H1 (cell line): ENCODE data around the gene TLK1. TPM values are rescaled to one million over a fixed set of nuclear protein-coding genes. Genes with fewer than 3 reads are reported as not detected.

ENCODE experiments used
- CTCF ChIA-PET: fragments of 300-600 bp; sonication (Branson Sonifier 250); formaldehyde crosslinking; loops from one replicate; lab custom pipeline; 2021; ENCODE audit not compliant: partially characterized antibody; lab: Charles Lee
- POLR2A ChIA-PET: fragments of 300-600 bp; sonication (Branson Sonifier 250); formaldehyde crosslinking; loops from one replicate; lab custom pipeline; 2021; ENCODE audit warnings: inconsistent platforms; ENCODE audit not compliant: partially characterized antibody; lab: Charles Lee
- DNase-seq, 2 experiments: peaks; one replicate each; pipeline versions ENCODE4 v3.0.0 to v3.0.0-alpha.2; 2010 to 2022; ENCODE audit warnings: low spot score in 2 of 2, low read depth in 1 of 2, mixed read lengths in 1 of 2
- FAIRE-seq: peaks from 2 replicates; lab custom pipeline; 2011; peaks lifted over from hg19 to GRCh38; lab: Jason Lieb, UNC
- H2AFZ ChIP-seq: 2 replicates; pipeline ENCODE4 v1.8.1; 2012; ENCODE audit warnings: low read length, inconsistent platforms
- H2AK5ac ChIP-seq: 2 replicates; pipeline ENCODE4 v1.6.1; 2013; ENCODE audit warnings: low read depth, low read length
- H2BK120ac ChIP-seq: replicated peaks from 2 replicates; pipeline ENCODE3; 2013; ENCODE audit warnings: low read depth, low read length, inconsistent platforms
- H2BK12ac ChIP-seq: 2 replicates; pipeline ENCODE4 v1.6.1; 2013; ENCODE audit warnings: low read depth, low read length
- H2BK15ac ChIP-seq: 2 replicates; pipeline ENCODE4 v1.6.1; 2013; ENCODE audit warnings: low read length
- H2BK20ac ChIP-seq: 2 replicates; pipeline ENCODE4 v1.6.1; 2013; ENCODE audit warnings: low read length
- H2BK5ac ChIP-seq: 2 replicates; pipeline ENCODE4 v1.6.1; 2013; ENCODE audit warnings: low read depth, low read length
- H3K14ac ChIP-seq: 2 replicates; pipeline ENCODE4 v1.6.1; 2013; ENCODE audit warnings: inconsistent platforms; ENCODE audit not compliant: insufficient read length
- H3K18ac ChIP-seq: 2 replicates; pipeline ENCODE4 v1.6.1; 2013; ENCODE audit warnings: low read length; ENCODE audit errors: extremely low read depth
- H3K23ac ChIP-seq: 2 replicates; pipeline ENCODE4 v1.6.1; 2013; ENCODE audit warnings: inconsistent platforms; ENCODE audit not compliant: insufficient read length
- H3K23me2 ChIP-seq: 2 replicates; pipeline ENCODE4 v1.6.1; 2013; ENCODE audit warnings: low read depth, low read length
- H3K27ac ChIP-seq: 2 replicates; pipeline ENCODE4 v1.6.1; 2011; ENCODE audit warnings: low read depth, low read length, inconsistent platforms
- H3K27me3 ChIP-seq, 4 experiments: replicated peaks in 1 of 4; 1 replicate in 1 of 4; 2 replicates in 3 of 4; pipeline versions ENCODE4 v1.6.1 to v1.8.1; 2011 to 2013; ENCODE audit warnings: low read length in 3 of 4, mild to moderate bottlenecking in 3 of 4, inconsistent platforms in 2 of 4, mixed read lengths in 2 of 4, moderate library complexity in 1 of 4; ENCODE audit not compliant: control insufficient read depth in 3 of 4, insufficient read depth in 3 of 4; ENCODE audit errors: extremely low read depth in 1 of 4
- H3K36me3 ChIP-seq, 4 experiments: 2 replicates each; pipeline versions ENCODE4 v1.6.1 to v1.8.1; 2011 to 2013; ENCODE audit warnings: mild to moderate bottlenecking in 4 of 4, low read length in 3 of 4, moderate library complexity in 2 of 4, control low read depth in 1 of 4, inconsistent platforms in 1 of 4; ENCODE audit not compliant: insufficient read depth in 4 of 4, control insufficient read depth in 2 of 4
- H3K4ac ChIP-seq: replicated peaks from 2 replicates; pipeline ENCODE3; 2013; ENCODE audit warnings: low read length, low read depth, mixed read lengths, inconsistent platforms; ENCODE audit not compliant: insufficient read length
- H3K4me1 ChIP-seq, 4 experiments: replicated peaks in 1 of 4; 1 replicate in 1 of 4; 2 replicates in 3 of 4; pipeline versions ENCODE4 v1.6.1 to v1.8.1; 2011 to 2013; ENCODE audit warnings: low read length in 3 of 4, inconsistent platforms in 2 of 4, mixed read lengths in 1 of 4; ENCODE audit not compliant: insufficient read depth in 4 of 4, control insufficient read depth in 3 of 4
- H3K4me2 ChIP-seq, 2 experiments: 2 replicates each; pipeline versions ENCODE4 v1.6.1 to v1.8.1; 2011 to 2013; ENCODE audit warnings: low read depth in 2 of 2, low read length in 2 of 2, control low read depth in 1 of 2, inconsistent platforms in 1 of 2, mild to moderate bottlenecking in 1 of 2; ENCODE audit not compliant: insufficient read depth in 1 of 2
- H3K4me3 ChIP-seq, 4 experiments: fragments of 200-600, 300-600 bp in 1 of 4; sonication (generic), shearing (Covaris generic), sonication (Bioruptor Twin) in 1 of 4; 2 replicates each; pipeline versions ENCODE4 v1.5.1 to v1.8.1; 2011 to 2016; ENCODE audit warnings: low read length in 4 of 4, low read depth in 3 of 4, control low read depth in 2 of 4, inconsistent platforms in 2 of 4, mild to moderate bottlenecking in 2 of 4, mixed read lengths in 1 of 4, moderate library complexity in 1 of 4; ENCODE audit not compliant: insufficient read depth in 2 of 4; ENCODE audit errors: extremely low read depth in 1 of 4
- H3K56ac ChIP-seq: replicated peaks from 2 replicates; pipeline ENCODE3; 2013; ENCODE audit warnings: low read depth, mild to moderate bottlenecking, mixed read lengths, low read length, inconsistent platforms; ENCODE audit not compliant: insufficient read length
- H3K79me1 ChIP-seq: 2 replicates; pipeline ENCODE4 v1.6.1; 2013; ENCODE audit warnings: low read depth, low read length, control low read depth
- H3K79me2 ChIP-seq, 2 experiments: 2 replicates each; pipeline versions ENCODE4 v1.6.1 to v1.8.1; 2012 to 2013; ENCODE audit warnings: low read length in 2 of 2, mild to moderate bottlenecking in 2 of 2, inconsistent platforms in 1 of 2; ENCODE audit not compliant: insufficient read depth in 2 of 2, control insufficient read depth in 1 of 2
- H3K9ac ChIP-seq, 4 experiments: replicated peaks in 1 of 4; 1 replicate in 1 of 4; 2 replicates in 3 of 4; pipeline versions ENCODE4 v1.6.1 to v1.8.1; 2011 to 2013; ENCODE audit warnings: low read depth in 3 of 4, low read length in 3 of 4, control low read depth in 2 of 4, mild to moderate bottlenecking in 2 of 4, moderate library complexity in 2 of 4, inconsistent platforms in 1 of 4; ENCODE audit errors: extremely low read depth in 1 of 4
- H3K9me3 ChIP-seq, 2 experiments: 2 replicates each; pipeline versions ENCODE4 v1.6.1 to v1.8.1; 2012 to 2013; ENCODE audit warnings: mild to moderate bottlenecking in 2 of 2, moderate library complexity in 2 of 2, control low read depth in 1 of 2, inconsistent platforms in 1 of 2, low read depth in 1 of 2, low read length in 1 of 2, mixed read lengths in 1 of 2; ENCODE audit not compliant: insufficient read depth in 2 of 2
- H4K20me1 ChIP-seq, 2 experiments: replicated peaks in 1 of 2; 2 replicates each; pipeline versions ENCODE3 to v1.8.1; 2011 to 2013; ENCODE audit warnings: inconsistent platforms in 2 of 2, low read length in 2 of 2, mild to moderate bottlenecking in 1 of 2; ENCODE audit not compliant: insufficient read depth in 2 of 2, control insufficient read depth in 1 of 2
- H4K5ac ChIP-seq: 2 replicates; pipeline ENCODE4 v1.6.1; 2013; ENCODE audit warnings: low read length, low read depth, mixed read lengths, inconsistent platforms; ENCODE audit not compliant: insufficient read length
- H4K8ac ChIP-seq: 2 replicates; pipeline ENCODE4 v1.8.0; 2013; ENCODE audit warnings: mild to moderate bottlenecking, moderate library complexity, low read length, inconsistent platforms; ENCODE audit not compliant: insufficient read depth; ENCODE audit errors: extremely low read depth
- H4K91ac ChIP-seq: replicated peaks from 2 replicates; pipeline ENCODE3; 2013; ENCODE audit warnings: low read length, mixed read lengths, inconsistent platforms; ENCODE audit not compliant: insufficient read length
- HDAC2 ChIP-seq, 2 experiments: fragments of 300-600 bp in 1 of 2; sonication (generic) in 1 of 2; IDR thresholded peaks; 2 replicates each; pipeline ENCODE4 v1.6.1; 2011 to 2012; ENCODE audit warnings: low read depth in 2 of 2, low read length in 2 of 2, mild to moderate bottlenecking in 2 of 2, moderate library complexity in 2 of 2, borderline replicate concordance in 1 of 2, inconsistent platforms in 1 of 2
- WGBS, 2 experiments: shearing (Covaris generic) in 1 of 2; methylation state at CpG; one replicate each; pipeline versions ENCODE4 v1.1.6 to v1.1.7; 2013 to 2015; ENCODE audit warnings: low lambda C conversion rate in 2 of 2, mixed read lengths in 2 of 2, inconsistent platforms in 1 of 2, low coverage in 1 of 2, missing lambda C conversion rate in 1 of 2; ENCODE audit not compliant: insufficient replicate concordance in 2 of 2, insufficient coverage in 1 of 2, insufficient read length in 1 of 2; ENCODE audit errors: extremely low coverage in 1 of 2, missing lambda C conversion rate in 1 of 2; 5-methylcytosine and 5-hydroxymethylcytosine counted together
- polyA plus RNA-seq, 7 experiments: library from polyadenylated mRNA; depleted of rRNA in 3 of 7; stranded (reverse) in 5 of 7; unstranded in 2 of 7; fragments of >200 nt in 5 of 7; fragments of 200-250 nt in 2 of 7; gene quantifications; 1 replicate in 5 of 7; 2 replicates in 1 of 7; 4 replicates in 1 of 7; pipeline versions ENCODE4 v1.2.1 to v1.2.3, GENCODE V29; 2011 to 2013; ENCODE audit warnings: missing spikeins in 2 of 7, mixed read lengths in 2 of 7
- total RNA-seq: library from RNA; stranded (reverse); fragmentation: NEBNext Ultra II Directional; extraction: Animal tissue kit (Norgen Biotek cat#: 25700); gene quantifications from 2 replicates; pipeline ENCODE4 v1.2.1, GENCODE V29; 2021

Gene TLK1
- total and polyA plus RNA-seq, 2 of the 8 experiments (the other 6 are each of a cell fraction or from before 2014, with no cell fraction given), result 11.2 to 102 TPM

DNA sequence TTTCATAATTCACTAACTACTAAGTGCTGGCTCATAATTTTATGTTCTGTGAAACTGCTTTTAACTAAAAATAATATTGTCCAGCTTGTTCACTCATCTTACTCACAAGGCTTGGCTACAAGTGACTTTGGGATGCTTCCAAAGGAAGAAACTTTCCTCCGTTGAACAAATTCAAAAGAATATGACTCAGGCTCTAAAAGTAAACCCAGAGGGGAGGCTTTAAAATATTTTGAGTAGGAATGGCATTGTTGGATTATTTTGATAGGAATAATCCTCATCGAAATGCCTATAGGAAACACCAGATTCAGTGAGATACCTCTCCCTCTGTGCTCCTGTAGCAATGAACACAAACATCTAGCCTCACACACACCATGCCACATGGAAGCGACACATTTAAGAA, 25.2 kb upstream of the TLK1 start:
- Histone ChIP-seq H3K79me2 (no peaks in the 10 kb centered on the region), H3K4me1 (peaks cover 0 to 5% (median 0%) of the 10 kb centered on the region in 4 experiments; a peak in 1 of 7 replicates), H3K27me3 (no peaks in the 10 kb centered on the region), H3K4ac (no peak overlapping the region), H2BK20ac (no peak overlapping the region), H3K9ac (no peak overlapping the region), H3K27ac (no peak overlapping the region), H2BK12ac (no peak overlapping the region), H3K36me3 (no peaks in the 10 kb centered on the region), H3K18ac (no peak overlapping the region), H4K5ac (no peak overlapping the region), H2AK5ac (no peak overlapping the region), H2BK15ac (no peak overlapping the region), H3K23ac (no peak overlapping the region), H3K14ac (no peak overlapping the region), H4K8ac (no peak overlapping the region), H3K23me2 (no peaks in the 10 kb centered on the region), H3K56ac (no peak overlapping the region), H2BK120ac (no peak overlapping the region), H3K4me2 (no peak overlapping the region), H4K20me1 (no peaks in the 10 kb centered on the region), H4K91ac (no peak overlapping the region), H3K79me1 (no peaks in the 10 kb centered on the region), H3K4me3 (no peak overlapping the region), H2BK5ac (no peak overlapping the region), H2AFZ (no peak overlapping the region), H3K9me3 (no peaks in the 10 kb centered on the region)
- POLR2A ChIA-PET, result no interaction called here
- no peak for TF ChIP-seq HDAC2 (IDR thresholded peaks at IDR 0.05; ENCODE audit: borderline replicate concordance in 1 of 2, low read depth in 2 of 2, low read length in 2 of 2)
- FAIRE-seq (no peak), DNase-seq (no peak)
- CTCF ChIA-PET, result no interaction called here
- WGBS, 2 experiments, result 85% methylated on average over 3 of the region's 3 CpGs; no CpG with 5 or more reads in 1 of the 2 experiments
